HEK293 (cell line): Measurements from ENCODE around the gene MKKS.

Experiments used
- ATF2 ChIP-seq: fragments of 450-650 bp; formaldehyde crosslinking; IDR thresholded peaks from 2 replicates; pipeline ENCODE4 v1.5.1; 2016; ENCODE audit warnings: missing biosample characterization, missing genetic modification characterization, low read depth
- CTCF ChIP-seq: fragments of 450-650 bp; formaldehyde crosslinking; IDR thresholded peaks from 2 replicates; pipeline ENCODE4 v1.5.1; 2016; ENCODE audit warnings: missing biosample characterization, missing genetic modification characterization
- KLF7 ChIP-seq: fragments of 450-650 bp; formaldehyde crosslinking; IDR thresholded peaks from 2 replicates; pipeline ENCODE4 v1.5.1; 2016; ENCODE audit warnings: missing biosample characterization, missing genetic modification characterization, borderline replicate concordance
- SCRT1 ChIP-seq: fragments of 450-650 bp; formaldehyde crosslinking; IDR thresholded peaks from 2 replicates; pipeline ENCODE4 v1.5.1; 2016; ENCODE audit warnings: missing biosample characterization, missing genetic modification characterization, borderline replicate concordance
- ZNF24 ChIP-seq: fragments of 450-650 bp; formaldehyde crosslinking; IDR thresholded peaks from 2 replicates; pipeline ENCODE4 v1.5.1; 2016; ENCODE audit warnings: missing biosample characterization, missing genetic modification characterization
- ZNF274 ChIP-seq, 2 experiments: fragments of 200-500 bp in 1 of 2; fragments of 450-650 bp in 1 of 2; sonication (Bioruptor generic) in 1 of 2; formaldehyde crosslinking in 1 of 2; IDR thresholded peaks; 2 replicates each; pipeline versions ENCODE4 v1.5.1 to v1.6.1; 2014 to 2016; ENCODE audit warnings: borderline replicate concordance in 1 of 2, inconsistent platforms in 1 of 2, low read length in 1 of 2, missing biosample characterization in 1 of 2, missing genetic modification characterization in 1 of 2
- ZNF658 ChIP-seq: fragments of 450-650 bp; formaldehyde crosslinking; IDR thresholded peaks from 2 replicates; pipeline ENCODE4; 2016; ENCODE audit warnings: missing biosample characterization, missing genetic modification characterization

- no peak for TF ChIP-seq CTCF (tag by site-specific recombination)
- no peak for TF ChIP-seq ZNF658 (tag by site-specific recombination)
- no peak for TF ChIP-seq KLF7
- no peak for TF ChIP-seq ZNF24 (tag by site-specific recombination)
- TF ChIP-seq ATF2 (tag by site-specific recombination) = no peak
- no peak for TF ChIP-seq SCRT1 (tag by site-specific recombination)
- no peak for TF ChIP-seq ZNF274 (IDR thresholded peaks at IDR 0.05; ENCODE audit: low read length)
- no peak for TF ChIP-seq ZNF274 (tag by site-specific recombination; IDR thresholded peaks at IDR 0.05; ENCODE audit: borderline replicate concordance)
Observed at GRCh38 chr20:10470276-10470675, 36.3 kb upstream of the MKKS start.
